HG03097 (cell line): ENCODE data around the gene XXYLT1.

ENCODE experiments used
- ATAC-seq: cut with Tn5 transposase; IDR thresholded peaks from one replicate; pipeline ENCODE4 v1.9.1; 2021; ENCODE audit not compliant: unreplicated experiment, low FRiP score

XXYLT1 gene

DNA sequence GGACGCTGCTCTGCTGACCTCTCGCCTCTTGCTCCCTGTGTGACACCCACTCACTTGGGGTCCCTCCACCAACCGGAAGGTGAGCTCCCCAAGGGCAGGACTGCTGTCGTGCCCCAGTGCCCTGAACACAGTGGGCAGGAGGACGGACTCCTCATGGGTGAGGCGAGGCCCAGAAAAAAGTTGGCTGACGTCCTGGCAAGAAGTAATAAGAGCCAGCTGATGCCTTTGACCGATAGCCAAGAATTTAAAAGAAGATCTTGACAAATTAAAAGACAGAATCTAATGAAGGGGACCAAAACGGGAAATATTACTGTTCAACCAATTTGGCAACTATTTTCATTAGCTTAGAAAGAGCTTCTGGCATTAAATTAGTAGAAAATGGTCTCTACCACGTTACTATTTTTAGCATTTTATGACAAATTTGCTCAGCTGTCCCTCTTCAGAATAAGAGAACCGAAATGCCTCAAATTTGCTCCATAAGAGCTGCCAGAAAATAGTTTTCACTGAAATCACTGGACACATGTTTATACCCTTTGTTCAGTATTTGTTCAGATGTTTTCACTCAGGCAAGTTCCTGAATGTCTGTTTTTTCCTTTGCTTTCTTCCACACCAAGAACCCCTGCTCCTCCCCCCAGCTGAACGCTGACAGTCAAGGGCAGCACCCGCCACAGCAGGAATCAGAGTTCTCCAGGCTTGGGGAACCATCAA, 60.5 kb downstream of the XXYLT1 start:
- ATAC-seq: no peak

DNA sequence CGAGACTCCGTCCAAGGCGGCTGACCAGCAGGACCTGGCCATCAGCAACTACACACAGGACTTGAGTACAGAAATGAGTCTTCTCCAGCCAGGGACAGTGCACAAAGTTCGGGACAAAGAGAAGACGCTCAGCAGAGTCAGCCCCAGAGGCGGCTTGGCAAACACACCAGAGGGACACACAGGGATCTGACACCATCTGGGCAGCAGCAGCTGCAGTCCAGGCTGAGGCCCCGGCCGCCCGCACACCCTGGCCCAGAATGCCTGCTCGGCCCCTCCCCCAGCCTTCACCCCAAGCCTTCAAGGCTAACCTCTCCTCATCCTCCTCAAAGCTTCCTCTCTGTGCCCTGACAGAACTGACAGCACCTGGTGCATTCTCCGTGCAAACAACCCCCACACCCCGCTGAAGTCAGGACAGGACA, 61.1 kb downstream of the XXYLT1 start:
- no peak for ATAC-seq

DNA sequence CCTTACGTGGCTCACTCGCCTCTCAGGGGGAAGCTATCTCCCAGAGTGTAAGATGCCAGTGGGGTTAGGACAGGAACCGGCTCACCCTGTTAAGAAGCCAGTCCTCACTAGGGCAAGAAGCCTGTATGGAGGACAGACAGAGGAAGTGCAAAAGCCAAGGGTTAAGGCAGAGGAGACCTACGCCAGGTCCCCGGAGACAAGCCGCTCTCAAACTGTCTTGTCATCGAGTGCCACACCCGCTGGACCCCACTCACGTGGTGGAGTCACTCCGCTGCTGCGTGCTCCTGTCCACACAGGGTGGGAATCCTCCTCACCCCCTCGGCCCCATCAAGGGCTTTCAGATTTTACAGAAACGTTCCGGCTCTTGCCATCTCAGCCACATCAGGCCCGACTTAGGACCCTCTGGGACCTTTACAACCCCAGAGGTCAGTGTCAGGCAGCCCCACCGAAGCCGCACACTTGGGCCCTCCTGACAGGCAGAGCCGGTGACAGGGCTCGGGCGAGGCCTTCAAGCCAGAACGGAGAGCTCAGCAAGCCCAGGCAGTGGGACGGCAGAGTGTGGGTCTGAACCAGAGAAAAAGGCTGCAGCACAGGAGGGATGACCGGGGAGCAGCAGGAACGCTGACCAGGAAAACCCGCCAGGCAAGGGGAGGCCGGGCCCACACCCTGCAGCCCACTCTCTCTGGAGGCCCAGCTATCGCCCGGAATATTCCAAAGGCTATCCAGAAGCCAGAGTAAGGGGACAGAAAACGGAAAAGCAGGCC, 61.7 kb downstream of the XXYLT1 start:
- ATAC-seq: no peak

DNA sequence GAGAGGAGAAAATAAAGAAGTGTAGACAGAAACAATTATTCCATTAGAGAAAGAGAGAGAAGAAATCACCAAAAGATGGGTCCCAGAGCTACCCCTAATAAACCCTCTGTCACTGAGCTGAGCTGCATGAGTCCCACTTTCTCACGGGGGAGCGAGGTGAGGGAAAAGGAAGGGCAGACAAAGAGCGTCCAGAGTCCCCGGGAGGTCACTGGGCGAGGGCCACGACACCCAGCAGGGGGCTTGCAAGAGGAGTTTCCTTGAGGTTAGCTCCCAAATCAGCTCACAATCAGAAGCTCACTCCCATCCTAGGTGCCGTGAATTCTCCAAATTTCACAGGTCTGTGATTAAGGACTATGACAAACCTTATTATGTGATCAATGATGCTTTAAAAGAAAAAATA, 62.3 kb downstream of the XXYLT1 start:
- ATAC-seq: no peak

DNA sequence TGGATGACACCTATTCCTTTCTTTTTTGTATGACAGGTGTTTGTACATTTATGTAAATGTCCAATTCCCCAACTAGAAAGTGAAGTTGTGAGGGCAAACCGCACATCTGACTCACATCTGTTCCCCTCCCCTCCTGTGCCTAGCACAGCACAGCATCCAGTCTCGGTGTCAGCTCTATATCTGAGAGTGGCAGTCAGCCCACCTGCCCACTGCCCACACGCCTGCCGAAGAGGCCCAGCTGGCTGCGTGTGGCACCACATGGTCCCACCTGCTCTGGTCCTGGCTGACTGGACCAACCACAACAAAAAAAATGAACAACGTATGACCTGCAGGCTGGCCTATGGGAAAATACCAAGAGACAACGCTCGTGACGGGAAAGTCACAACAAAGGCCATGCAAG, 62.8 kb downstream of the XXYLT1 start:
- peak; percentile 71 for ATAC-seq

DNA sequence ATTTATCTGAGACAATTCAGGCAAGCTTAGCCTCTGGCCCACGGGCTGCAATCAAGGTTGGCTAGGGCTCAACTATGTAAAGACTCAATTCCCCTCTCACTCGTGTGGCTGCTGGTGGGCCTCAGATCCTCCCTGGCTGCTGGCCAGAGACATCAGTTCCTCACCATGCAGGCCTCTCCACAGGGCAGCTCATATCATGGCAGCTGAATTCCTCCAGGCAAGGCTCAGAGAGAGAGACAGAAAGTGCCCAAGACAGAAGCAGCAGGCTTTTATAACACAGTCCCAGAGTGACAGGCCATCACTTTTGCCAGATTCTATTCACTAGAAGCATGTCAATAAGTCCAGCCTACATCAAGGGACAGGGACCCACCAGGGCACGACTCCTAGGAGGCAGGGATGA, 63.2 kb downstream of the XXYLT1 start:
- ATAC-seq: no peak

DNA sequence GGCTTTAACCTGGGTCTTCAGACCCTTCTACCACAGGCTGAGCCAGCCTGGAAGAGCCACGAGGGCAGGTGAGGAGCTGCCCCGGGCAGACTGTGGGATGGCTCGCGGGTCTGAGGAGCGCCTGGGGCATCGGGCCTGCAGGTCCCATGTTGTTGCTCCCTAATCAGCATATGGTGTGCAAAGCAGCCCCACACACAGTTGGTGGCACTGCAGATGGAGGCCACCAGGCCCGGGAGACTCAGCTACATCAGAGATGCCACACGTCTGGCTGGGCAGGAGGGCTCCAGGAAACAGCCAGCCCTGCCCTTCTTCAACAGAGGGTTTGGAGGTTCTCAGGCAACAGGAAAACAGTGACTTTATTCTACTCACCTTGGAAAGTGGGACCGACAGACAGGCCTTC, 63.9 kb downstream of the XXYLT1 start:
- ATAC-seq: no peak

DNA sequence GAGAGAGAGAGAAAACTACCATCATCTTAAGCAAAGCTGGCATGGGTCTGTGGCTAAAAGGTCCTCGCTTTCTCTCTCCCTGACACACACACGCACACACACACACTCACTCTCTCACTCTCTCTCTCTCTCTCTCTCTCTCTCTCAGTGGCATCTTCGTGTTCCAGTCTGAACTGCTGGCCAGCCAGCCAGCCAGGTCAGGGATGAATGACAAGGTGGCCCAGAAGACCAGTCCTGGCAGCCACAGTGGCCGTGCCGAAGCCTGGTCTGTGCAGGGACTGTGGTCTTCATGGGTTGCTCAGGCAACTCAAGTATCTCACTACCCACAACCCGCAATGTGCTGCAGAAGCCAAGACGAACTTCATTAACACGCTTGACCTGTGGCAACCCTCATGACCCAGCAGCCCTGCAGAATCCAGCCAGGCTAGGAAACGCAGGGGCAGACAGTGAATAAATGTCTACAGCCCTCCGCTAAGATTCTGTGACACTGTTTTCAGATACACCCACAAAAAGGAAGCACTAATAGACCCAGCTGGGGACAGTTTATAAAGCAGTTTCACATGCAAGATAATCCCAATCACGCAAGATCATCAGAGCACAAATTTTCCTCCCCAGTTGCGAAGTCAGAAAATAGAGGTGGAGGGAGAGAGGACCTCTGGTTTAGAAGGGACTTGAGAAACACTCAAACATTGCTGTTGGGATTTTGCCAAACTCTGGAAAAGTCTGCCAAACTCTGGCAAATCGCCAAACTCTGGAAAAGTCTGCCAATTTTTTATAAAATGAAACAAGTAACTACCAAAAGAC, 66.4 kb downstream of the XXYLT1 start:
- ATAC-seq: no peak

DNA sequence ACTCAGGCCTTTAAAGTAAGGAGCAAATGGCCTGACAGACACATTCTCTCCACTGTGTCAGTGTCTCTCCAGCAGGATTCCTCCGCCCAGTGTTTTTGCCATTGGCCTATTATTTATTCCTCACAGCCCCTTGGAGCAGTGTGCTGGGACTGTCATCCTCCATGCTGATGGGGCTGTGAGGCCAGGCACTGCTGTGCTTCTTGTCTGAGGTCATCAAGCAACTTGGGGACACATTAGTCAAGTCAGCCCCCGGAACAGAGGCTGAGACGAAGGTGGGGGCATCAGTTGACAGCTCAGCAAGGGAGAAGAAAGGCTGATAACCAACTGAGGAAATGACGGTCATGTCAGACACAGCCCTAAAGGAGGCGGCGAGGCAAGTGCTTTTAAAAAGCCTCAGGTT, 67.4 kb downstream of the XXYLT1 start:
- no peak for ATAC-seq

DNA sequence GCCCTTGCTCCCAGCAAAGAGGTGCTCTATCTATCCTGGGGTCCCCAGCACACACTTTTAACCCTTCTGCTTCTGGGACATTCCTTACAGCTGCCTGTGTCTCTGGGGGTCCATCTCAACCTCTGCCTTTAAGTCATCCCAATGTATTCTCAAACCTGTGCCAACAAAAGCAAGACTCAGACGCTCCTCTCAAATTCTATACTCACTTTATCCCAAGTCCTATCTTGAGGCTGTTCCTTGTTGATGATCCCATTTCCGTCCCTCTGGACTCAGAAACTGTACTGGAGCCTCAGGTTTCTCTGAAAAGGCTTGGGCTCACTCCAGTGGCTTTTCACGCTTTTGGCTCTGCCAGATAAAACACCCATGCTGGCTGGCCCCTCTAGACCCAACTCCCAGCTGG, 69.7 kb downstream of the XXYLT1 start:
- no peak for ATAC-seq

DNA sequence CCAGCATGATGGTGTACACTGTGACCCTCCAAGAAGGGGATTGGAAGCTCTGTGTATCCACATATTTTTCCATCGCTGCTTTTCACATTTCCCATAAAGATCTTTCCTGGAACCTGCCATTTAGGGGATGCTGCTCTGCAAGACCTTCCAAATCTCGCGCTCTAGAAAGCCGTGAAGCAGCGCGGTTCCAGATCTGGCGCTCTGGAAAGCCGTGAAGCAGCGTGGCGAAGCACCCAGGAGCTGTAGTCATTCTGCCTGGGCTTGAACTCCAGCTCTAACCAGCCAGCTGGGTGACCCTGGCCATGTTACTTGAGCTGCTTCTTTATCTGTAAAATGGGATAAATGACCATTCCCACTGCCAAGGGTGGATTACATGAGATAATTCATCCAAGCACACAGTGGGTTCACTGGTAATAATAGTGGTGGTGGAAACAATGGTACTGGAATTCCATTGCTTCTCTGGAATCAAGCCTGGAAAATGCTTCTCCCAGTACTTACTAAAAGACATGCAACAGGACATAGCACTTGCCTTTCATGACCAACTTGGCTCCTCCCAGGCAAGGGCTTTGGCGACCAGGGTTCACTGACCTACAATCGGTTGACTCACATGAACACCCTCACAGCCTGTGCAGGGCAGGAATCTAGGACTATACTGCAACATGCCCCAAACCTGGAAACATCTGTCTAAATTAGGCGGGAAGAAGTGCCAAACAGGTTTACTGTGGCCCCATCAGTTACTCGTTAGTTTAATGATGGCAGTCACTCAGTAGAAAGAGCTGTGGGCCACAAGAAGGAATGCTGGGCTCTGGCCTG, 70.7 kb downstream of the XXYLT1 start:
- ATAC-seq: no peak

DNA sequence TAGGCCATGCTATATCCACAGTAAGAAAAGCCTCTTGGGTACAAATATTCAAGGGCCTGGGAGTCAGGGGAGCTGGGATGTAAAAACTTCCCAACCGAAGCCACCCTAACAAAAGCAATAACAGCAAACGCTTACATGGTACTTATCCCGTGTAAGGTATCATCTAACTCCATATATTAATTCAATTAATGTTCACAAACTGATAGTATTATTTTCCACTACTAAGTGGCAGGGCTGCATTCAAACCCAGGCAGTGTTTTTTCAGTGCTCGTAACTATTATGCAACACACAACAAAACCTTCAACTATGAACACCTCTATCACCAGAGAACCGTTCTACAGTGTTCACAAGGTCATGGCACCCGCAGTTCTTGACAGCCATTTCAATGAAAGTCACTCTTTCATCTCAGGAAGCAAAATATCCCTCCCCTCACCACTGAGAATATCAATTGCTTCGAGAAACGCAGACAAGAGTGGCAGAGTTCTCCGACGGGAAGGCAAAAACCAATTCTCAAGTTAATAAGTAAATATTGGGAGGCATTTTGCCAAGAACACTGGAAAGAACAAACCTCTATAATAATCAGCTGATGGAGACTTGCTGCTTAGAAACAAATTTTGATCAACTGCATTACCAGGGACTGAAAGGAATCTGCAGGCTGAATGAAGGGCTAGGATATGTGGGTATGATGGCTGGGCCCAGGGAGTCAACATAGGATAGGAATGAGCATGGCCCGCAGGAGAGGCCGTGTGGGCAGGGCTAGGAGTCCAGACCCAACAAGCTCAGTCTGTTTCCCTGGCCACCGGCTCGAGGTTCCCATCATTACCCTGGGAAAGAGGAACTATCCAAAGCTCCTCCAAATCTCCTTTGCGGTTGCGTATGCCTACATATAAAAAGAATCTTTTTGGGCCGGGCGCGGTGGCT, 72.3 kb downstream of the XXYLT1 start:
- no peak for ATAC-seq

DNA sequence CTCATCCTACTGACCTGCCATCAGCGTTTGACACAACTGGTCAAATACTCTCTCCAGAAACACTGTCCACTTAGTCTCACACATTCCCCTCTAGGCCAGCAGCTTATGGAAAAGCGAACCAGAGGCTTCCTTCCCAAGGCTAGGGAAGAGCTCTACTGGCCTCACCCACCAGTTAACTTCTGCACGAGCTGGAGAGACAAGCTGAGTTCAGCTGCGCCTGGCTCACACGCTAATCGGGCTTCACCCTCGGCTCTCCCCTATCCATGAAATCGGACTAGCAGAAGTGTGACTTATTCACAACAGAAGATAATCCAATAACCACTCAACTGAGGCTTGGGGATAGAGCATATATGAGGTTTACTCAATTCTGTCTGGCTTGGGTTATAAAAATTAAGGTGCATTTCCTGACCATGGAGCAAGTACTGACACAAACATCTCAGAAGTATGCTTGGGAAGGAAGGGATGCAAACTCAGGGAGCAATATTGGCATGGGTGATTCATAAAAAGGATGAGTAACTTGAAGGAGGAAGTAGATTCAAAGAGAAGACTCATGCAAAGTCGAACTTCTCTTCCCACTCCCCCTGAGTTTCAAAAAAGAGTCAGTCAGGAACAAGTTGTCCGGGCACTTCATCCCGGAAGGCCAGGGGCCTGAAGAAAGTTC, 73.1 kb downstream of the XXYLT1 start:
- ATAC-seq: no peak

DNA sequence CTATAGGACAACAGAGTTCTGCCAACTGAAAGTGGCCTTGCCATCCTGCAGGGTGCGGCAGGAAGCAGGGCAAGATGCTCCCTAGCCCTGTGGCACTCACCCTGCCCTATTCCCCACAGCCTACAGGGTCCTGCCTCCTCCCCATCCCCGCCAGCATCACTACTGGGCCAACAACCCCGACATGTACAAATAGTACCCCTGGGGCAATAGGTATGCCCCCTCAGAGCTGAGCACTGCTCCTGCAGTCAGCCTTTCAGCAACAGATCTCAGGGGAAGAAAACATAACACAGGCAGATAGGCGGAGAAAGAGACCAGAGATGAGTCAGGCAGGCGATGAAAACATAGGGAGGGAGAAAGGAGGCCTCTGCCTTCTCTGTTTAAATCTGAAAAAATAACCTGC, 74.7 kb downstream of the XXYLT1 start:
- ATAC-seq: no peak

DNA sequence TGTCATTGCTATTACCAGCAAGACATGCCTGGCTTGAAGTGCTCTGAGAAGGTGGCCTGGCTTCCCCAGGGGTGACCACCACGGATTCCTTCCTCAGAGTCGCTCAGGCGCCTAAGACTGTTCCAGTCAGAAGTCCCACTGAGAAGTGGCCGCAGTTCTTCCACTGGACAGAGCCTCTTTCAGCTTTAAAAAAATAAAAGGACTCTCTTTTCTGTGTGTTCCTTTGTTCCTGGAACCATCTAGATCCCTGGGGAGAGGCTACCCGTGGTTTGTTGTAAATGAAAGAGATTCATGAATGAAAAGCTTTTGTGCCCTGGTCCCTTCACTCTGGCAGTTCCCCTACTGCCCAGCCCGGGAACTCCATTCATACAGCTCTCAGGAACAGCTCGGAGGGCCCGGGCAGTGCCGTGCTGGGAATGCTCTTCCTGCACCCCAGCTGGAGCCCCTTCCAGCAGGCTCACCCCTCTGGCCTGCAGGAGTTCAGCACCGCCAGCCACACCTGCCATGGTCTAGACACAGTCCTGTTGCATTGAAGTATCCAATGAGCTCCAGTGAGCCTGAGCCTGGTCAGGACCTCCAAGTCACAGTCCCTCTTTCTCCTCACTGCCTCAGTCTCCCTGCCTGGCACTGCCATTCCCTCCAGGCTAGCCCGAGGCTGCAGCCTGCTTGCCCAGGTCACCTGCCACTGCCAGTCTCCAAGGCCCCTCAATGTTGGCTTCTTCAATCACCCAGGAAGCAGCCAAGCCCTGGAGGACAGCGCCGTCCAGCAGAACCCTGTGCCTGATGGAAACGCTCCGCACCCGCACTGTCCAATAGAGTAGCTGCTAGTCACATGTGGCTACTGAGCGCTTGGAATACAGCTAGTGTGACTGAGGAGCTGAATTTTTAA, 75.4 kb downstream of the XXYLT1 start:
- no peak for ATAC-seq

DNA sequence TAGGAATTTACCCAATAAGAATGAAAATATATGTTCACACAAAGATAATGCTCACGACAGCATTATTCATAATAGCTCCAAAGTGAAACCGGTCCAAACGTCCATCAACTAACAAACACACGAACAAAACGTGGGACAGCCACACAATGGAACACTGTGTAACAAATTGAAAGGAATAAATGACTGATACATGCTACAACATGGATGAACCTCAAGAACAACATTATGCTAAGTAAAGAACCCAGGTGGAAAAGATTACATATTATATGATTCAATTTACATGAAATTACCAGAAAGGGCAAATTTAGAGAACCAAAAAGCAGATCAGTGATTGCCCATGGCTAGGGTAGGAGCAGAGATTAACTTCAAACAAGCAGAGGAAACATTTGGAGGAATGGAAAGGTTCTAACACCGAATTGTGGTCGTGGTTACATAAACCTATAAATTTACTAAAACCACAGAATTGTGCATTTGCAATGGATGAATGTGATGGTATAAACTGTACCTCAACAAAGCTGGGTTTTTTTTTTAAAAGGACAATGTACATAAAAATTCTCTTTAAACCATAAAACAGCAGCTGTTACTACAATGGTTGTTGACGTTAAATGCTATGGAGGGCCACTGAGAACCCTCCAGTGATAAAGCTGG, 76.3 kb downstream of the XXYLT1 start:
- ATAC-seq: no peak

DNA sequence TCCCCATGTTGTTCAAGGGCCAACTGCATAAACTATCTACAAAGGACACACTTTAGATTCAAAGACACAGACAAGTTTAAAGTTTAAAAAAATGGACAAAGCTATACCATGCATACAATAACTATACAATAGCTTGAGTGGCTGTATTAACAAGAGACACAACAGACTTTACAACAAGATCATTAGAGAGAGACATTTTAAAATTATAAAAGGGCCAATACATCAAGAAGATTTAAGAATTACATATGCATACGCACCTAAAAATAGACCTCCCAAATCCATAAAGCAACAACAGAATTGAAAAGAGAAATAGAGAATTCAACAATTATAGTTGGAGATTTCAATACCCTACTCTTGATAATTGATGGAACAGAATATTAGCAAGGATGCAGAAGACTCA, 79.4 kb downstream of the XXYLT1 start:
- no peak for ATAC-seq

DNA sequence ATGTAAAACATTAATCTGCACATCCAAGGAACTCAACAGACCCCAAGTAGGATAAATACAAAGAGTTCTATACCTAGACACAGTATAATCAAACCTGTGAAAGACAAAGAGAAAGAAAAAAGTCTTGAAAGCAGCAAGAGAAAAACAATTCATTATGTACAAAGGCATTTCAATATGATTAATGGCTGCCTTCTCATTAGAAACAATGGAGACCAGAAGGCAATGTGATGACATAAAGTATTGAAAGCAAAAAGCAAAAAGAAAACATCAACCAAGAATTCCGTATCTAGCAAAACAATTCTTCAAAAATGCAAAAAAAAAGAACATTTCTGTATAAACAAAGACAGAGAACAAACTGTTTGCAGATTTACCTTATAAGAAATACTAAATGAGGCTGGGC, 81.1 kb downstream of the XXYLT1 start:
- ATAC-seq: no peak
